ENCODE measurements around the gene GIPC2.

DNA sequence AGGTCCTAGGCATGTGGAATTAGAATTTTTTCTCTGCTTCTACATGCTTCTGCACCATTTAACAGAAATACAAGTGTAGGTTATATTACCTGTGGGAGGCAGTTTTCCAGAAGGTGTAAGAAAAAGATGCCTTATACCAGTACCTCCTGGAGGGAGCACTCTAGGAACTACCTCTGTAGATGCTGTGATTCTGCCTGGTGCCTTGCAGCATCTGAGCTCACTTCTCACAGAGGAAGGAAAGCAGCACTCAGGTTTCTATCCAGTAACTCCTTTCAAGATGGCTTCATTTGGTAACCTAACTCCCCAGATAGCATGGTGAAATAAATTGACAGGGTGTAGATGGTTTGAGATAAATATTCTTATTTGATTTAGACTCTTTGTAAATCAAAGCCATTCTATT, 50.3 kb downstream of the GIPC2 start:
- TF ChIP-seq, protein P1, sequence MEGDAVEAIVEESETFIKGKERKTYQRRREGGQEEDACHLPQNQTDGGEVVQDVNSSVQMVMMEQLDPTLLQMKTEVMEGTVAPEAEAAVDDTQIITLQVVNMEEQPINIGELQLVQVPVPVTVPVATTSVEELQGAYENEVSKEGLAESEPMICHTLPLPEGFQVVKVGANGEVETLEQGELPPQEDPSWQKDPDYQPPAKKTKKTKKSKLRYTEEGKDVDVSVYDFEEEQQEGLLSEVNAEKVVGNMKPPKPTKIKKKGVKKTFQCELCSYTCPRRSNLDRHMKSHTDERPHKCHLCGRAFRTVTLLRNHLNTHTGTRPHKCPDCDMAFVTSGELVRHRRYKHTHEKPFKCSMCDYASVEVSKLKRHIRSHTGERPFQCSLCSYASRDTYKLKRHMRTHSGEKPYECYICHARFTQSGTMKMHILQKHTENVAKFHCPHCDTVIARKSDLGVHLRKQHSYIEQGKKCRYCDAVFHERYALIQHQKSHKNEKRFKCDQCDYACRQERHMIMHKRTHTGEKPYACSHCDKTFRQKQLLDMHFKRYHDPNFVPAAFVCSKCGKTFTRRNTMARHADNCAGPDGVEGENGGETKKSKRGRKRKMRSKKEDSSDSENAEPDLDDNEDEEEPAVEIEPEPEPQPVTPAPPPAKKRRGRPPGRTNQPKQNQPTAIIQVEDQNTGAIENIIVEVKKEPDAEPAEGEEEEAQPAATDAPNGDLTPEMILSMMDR (conservative IDR thresholded peaks at IDR 0.05; ENCODE audit: low read depth, low read length) = no peak
- TF ChIP-seq BHLHE40 (IDR thresholded peaks at IDR 0.05; ENCODE audit: low read depth, low read length) (no peak), RCOR1 (IDR thresholded peaks at IDR 0.05; ENCODE audit: insufficient replicate concordance, low read length) (no peak)
- TF ChIP-seq, protein P2, sequence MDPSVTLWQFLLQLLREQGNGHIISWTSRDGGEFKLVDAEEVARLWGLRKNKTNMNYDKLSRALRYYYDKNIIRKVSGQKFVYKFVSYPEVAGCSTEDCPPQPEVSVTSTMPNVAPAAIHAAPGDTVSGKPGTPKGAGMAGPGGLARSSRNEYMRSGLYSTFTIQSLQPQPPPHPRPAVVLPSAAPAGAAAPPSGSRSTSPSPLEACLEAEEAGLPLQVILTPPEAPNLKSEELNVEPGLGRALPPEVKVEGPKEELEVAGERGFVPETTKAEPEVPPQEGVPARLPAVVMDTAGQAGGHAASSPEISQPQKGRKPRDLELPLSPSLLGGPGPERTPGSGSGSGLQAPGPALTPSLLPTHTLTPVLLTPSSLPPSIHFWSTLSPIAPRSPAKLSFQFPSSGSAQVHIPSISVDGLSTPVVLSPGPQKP (IDR thresholded peaks at IDR 0.05; ENCODE audit: borderline replicate concordance, low read depth, low read length) = no peak

All from IMR-90 (cell line).